HG02938 (cell line): Measurements from ENCODE around the gene SLC25A39.
"Not testable (repeated sequence)": the region's sequence is repeated elsewhere in the genome, so short reads cannot be mapped to it uniquely, and the experiment has no call there.

Experiments used
- ATAC-seq: cut with Tn5 transposase; IDR thresholded peaks from one replicate; pipeline ENCODE4 v1.9.1; 2021; ENCODE audit warnings: mild to moderate bottlenecking, moderate library complexity; ENCODE audit not compliant: unreplicated experiment

Gene SLC25A39, protein sequence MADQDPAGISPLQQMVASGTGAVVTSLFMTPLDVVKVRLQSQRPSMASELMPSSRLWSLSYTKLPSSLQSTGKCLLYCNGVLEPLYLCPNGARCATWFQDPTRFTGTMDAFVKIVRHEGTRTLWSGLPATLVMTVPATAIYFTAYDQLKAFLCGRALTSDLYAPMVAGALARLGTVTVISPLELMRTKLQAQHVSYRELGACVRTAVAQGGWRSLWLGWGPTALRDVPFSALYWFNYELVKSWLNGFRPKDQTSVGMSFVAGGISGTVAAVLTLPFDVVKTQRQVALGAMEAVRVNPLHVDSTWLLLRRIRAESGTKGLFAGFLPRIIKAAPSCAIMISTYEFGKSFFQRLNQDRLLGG

DNA sequence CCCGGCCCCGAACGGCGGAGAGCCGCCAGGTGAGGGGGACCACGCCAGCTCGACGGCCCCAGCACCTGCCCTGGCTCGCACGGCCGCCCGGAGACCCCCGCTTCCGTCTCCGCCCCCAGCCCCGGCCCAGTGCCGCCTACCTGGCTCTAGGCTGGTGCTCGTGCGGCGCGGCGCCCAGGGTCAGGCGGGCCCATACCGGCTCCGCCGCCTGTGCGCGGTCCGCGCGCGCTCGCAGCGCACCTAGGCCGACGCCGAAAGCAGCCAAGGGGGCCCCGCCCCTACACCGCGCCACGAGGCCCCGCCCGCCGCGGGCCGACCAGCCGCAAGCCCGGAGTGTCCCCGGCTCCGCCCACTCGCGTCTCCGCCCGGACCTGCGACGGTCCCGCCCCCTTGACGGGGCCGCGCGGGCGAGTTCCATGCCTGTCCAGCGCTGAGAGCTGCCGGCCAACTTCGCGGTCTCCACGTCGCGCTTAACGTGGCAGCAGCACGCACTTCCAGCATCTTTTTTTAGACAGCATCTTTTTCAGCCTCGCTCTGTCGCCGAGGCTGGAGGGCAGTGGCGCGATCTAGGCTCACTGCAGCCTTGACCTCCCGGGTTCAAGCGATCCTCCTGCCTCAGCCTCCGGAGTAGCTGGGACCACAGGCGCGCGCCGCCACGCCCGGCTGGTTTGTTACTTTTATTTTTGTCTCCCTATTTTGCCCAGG, at the start of gene SLC25A39:
Gene SLC25A39 (minus strand): TSS at position 253 of the 705 bp plus-strand sequence. CDS start 1,261 bp downstream, outside the sequence.
- peak; percentile 50 for ATAC-seq

DNA sequence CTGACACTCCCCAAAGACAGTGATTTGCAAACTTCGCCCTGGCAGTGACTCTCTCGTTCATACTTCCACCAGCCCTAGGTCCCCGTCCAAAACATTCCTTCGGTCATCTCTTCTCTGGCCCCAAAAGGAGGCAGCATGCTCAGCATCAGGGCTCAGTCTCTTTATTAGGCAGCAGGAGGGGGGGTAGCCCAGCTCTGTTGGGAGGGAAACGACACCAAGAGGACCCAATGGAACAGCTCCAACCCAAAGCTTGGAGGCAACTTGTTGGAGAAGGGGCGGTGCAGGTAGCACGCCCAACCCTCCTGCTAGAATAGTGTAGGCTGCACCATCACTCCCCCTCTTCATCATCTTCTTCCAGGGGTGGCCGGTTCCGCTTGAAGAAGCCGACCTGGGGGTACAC, 47.4 kb upstream of the SLC25A39 start:
- ATAC-seq: no peak

DNA sequence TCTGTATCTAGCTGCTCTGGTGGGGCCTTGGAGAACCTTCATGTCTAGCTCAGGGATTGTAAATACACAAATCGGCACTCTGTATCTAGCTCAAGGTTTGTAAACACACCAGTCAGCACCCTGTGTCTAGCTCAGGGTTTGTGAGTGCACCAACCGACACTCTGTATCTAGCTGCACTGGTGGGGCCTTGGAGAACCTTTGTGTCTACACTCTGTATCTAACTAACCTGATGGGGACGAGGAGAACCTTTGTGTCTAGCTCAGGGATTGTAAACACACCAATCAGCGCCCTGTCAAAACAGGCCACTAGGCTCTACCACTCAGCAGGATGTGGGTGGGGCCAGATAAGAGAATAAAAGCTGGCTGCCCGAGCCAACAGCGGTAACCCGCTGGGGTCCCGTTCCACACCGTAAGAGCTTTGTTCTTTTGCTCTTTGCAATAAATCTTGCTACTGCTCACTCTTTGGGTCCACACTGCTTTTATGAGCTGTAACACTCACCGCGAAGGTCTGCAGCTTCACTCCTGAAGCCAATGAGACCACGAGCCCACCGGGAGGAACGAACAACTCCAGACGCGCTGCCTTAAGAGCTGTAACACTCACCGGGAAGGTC, 44.9 kb upstream of the SLC25A39 start:
- not testable (repeated sequence) for ATAC-seq

DNA sequence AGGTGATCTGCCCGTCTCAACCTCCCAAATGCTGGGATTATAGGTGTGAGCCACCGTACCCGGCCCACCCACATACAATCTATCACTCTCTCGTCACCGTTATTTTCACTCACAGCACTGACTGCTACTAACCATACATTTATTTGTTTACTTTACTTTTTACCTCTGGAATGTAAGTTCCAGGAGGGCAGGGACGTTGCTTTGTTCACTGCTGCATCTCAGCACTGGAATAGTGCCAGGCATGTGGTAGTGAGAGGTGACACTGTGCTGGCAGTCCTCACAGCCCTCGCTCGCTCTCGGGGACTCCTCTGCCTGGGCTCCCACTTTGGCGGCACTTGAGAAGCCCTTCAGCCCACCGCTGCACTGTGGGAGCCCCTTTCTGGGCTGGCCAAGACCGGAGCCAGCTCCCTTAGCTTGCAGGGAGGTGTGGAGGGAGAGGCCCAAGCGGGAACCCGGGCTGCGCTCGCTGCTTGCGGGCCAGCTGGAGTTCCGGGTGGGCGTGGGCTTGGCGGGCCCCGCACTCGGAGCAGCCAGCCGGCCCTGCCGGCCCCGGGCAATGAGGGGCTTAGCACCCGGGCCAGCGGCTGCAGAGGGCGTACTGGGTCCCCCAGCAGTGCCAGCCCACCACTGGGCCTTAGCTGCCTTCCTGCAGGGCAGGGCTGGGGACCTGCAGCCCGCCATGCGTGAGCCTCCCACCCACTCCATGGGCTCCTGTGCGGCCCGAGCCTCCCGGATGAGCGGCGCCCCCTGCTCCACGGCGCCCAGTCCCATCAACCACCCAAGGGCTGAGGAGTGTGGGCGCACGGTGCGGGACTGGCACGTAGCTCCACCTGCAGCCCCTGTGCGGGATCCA, 44.0 kb upstream of the SLC25A39 start:
- not testable (repeated sequence) for ATAC-seq

DNA sequence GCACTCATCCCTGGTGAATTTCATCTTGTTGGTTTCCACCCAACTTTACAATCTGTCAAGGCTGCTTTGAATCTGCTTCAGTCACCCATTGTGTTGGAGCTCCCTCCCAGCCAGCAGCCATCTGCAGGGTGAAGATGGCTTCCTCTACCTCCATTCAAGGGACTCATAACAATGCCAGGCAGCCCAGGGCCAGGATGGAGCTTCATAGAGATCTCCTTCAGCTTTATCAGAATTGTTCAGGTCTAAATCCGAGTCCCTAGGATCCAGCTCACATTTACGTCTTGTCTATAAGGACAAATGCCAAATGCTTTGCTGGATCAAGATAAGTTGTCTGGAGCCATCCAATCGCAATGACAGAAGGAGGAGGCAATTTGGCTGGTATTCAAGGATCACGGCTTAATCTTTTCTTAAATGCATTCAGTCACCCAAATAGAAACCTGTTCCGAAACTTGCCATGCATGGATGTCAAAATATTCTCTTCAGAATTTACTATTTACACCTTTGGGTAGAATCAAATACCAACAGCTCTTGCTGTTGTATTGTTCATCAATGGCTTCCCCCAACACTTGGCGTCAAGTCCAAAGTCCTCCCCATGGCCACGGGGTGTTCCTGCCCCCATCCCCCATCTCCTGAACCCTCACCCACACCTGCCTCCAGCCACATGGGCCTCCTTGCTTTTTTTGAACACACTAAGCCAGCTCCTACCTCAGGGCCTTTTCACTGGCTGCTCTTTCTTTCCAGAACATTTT, 42.8 kb upstream of the SLC25A39 start:
- ATAC-seq: no peak

DNA sequence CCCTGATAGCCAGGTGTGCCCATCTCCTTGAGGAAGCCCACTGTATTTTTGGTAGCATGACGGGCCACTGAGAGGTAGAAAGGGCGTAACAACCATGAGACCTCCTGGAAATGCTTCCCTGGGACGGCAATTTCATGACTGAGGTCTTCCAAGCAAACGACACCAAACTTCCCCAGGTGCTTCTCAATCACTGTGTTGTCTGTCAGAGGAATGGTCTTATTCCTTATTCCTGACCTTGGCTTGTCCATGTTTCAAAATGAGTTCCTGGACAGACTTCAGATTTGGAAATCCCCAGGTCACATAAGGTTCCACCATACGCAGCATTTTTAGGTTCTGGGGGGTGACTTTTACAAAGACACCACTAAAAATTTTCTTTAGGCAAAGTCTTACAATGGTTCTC, 40.4 kb upstream of the SLC25A39 start:
- not testable (repeated sequence) for ATAC-seq

DNA sequence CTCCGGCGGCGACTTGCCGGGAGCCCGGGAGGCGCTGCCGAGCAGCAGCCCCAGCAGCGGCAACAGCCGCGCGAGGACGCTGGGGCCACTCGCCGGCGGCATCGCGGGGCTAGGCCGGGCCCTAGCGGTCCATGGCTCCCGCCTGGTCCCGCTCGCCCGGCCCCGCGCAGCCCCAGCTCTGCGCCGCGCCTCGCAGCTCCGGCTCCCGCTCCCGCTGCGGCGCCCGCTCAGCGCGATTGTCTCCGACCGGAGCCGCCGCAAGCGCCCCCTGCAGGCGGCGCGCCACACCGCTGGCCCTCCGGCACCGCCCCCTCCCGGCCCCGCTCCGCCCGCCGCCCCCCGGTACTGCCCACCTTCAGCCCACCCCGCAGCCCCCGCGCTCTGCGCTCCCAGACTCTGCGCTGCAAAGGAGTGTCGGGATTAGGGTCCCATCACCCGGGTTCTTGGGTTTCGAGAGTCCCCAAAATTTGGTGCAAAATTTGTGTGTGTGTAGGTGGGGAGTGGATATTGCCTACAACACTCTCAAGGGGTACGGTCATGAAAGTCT, 39.1 kb upstream of the SLC25A39 start, which contains the start of gene FAM171A2:
Gene FAM171A2 (minus strand): TSS at position 241 of the 547 bp plus-strand sequence. CDS start 139 bp downstream, at position 102.
- no peak for ATAC-seq

DNA sequence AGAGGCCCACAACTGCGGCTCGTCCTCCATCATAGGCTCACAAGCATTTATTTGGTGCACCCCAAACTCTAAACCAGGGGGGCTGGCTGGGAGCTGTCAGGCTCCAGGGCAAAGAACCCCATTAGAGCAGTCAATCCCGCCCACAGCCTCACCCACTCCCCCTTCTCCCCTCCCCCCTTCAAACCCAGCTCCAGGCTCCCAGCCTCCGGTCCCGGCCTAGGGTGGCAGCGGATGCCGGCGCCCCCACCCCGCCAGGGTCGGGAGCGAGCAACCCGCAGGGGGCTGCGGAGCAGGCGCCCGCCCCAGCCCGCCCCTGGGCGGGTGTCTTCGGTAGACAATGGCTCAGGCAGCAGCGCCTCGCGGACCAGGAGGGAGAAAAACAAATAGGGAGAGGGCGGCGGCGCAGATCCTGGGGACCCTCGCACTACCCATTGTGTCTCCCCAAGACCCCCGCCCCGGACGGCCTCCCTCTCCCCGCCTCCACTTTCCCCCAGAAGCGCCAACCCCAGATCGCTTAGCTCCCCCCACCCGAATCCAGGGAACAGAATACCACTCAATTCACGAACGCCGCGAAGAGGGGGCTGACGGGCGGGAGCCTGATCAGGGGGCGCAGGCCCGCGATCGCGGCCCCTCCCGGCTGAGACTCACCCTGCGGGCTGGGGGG, 38.5 kb upstream of the SLC25A39 start:
- ATAC-seq: no peak

DNA sequence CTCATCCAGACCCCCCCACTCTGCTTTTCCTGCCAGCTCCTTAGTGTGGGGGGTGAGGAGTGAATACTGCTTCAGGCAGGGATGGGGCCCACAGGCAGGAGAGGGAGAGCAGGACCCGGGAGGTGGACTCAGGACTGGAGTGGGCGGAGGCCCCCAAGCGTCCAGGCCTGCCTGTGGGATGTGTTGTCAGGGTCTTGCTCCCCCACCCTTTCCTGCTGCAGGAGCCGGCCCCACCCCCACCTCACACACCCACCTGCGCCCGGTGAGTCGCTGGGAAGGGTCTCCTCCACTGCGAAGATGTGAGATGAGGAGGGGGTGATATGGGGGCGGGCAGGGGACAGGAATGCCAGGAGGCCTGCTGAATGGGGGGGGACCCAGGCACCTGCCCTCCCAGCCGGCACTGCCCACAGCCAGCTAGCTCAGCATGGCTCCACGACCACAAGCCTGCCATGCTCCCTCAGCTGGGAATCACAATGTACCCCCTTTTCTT, 37.9 kb upstream of the SLC25A39 start:
- ATAC-seq: no peak

DNA sequence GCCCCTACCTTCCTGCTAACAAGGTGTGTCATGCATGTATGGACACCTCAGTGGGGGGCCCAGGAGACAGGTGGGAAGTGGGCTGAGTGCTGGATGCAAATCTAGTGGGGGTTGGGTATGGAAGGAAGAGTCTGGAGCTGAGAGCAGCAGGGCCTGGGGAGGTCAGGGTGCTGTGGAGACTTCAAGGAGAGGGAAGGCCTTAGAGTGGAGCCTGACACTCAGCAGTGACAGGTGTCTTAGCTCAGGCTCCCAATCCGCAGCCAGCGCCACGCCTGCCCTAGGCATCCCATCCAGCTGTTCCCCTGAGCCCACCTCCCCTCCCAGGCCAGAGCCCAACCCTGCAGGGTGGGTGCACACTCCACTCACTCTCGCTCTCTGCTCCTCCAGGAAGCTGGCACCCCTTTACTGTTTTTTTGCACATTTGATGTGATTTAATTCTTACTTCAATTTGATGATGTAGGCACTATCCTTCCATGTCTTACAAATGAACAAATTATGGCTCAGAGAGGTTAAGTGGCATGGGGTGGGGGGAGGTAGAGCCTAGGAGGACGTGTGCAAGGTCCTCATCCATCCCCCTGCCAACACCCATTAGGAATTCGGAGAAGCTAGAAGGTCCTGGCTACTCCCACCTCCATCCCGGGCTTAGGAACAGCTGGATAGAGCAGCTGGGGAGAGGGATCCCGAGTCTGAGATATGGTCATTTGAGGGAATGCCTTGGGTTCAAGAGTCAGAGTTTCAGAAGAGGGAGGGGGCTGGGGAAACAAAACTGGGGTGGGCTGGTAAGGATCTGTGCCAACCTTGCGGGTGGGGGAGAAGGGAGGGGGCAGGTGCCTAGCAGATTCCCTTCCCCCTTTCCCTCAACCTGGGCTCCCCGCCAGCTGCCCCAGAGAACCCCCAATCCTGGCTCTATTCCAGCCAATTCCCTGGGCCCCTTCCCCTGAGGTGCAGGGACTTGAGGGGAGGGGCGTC, 37.0 kb upstream of the SLC25A39 start:
- ATAC-seq: no peak

DNA sequence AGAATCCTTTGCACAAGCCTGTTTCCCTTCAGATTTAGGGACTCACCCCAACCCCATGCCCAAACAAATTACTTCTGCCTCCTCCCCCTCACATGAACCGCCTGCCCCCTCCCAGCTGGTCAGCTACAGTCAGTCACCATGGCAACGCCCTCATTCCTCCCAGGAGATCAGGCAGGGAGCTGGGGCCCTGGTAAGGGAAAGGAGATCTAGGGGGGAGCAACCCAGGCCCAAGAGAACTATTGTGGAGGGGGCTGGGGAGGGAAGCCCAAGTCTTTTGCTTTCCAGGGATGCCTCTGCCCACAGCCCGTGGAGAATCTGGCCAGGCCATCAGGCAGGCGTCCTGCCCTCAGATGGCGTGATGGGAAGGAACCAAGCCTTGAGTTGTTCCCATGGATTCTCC, 36.2 kb upstream of the SLC25A39 start:
- no peak for ATAC-seq

DNA sequence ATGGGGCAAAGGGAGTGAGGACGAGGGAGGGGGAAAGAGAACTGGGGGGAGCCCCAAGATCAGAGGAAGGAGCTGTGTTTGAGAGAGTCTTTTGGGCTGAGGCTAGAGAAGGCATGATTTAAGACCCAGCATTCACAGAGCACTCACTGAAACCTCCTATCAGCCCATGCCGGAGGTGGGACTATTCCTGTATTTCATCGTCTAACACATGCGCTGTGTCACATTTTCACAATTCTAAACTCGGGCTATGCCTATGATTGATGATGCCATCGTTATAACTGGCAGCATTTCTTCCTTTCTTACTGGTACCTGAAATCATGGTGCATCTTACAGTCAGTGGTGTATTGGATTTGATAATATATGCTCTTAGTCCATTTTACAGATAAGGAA, 35.5 kb upstream of the SLC25A39 start:
- no peak for ATAC-seq

DNA sequence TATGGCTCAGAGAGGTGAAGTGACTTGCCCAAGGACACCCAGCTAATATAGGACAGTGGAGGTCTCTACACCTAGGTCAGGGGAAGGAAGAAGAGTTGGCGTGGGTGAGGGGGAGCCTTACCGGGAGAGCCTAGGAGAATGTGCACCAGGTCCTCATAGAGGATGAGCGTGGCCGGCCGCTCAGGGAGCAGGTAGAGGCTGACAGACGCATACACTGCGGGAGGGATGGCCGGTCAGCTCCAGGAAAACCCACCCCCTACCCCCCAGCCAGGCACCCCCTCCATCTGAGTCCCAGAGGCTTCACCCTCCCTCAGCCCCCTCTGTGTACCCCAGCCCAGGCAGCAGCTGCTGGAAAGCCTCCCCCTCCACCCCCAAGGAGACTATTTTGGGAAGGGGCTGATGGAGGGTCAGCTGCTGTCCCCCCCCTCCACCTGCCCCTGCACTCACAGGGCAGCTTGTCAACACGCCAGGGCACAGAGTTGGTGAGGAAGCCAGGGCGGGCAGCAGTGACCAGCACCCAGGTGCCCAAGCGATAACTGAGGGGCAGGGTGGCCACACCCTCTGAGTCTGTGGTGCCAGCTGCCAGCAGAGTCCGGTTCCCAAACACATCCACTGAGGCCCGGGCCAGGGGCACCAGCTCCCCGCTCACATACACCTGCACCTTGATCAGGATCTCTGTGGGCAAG, 35.0 kb upstream of the SLC25A39 start:
- ATAC-seq: no peak

DNA sequence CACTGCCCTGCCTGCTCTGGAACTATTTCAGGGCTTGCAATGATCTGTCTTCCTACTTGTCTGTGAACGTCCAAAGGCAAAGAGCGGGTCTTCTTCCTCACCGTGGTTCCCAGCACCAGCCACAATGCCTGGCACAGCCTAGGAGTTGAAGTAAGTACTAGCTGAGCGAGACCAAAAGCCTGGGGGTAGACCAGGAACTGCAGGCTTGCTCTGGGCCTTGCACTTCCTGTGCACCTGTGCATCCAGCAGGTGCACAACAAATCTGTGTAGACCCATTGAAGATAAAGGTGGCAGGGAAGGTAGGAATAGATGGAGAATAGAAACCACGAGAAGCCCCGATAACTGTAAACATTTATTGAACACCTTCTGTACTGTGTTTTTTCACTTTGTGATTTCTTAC, 34.4 kb upstream of the SLC25A39 start:
- no peak for ATAC-seq

DNA sequence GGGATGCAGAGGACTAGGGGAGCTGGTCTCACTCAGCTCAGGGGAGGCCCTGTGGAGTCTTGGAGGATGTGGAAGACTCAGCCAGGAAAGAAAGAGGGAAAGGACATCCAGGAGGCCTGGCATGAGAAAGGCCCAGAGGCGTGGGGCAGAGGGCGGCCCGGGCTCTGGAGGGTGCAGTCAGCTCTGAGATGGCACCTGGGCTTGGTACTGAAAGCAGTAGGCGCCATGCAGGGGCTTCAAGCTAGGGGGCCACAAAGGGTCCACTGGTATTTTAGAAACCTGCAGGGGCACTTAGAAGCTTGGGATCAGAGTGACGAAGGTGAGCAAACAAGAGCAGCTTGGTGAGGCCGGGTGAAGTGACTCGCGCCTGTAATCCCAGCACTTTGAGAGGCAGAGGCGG, 33.4 kb upstream of the SLC25A39 start:
- no peak for ATAC-seq

DNA sequence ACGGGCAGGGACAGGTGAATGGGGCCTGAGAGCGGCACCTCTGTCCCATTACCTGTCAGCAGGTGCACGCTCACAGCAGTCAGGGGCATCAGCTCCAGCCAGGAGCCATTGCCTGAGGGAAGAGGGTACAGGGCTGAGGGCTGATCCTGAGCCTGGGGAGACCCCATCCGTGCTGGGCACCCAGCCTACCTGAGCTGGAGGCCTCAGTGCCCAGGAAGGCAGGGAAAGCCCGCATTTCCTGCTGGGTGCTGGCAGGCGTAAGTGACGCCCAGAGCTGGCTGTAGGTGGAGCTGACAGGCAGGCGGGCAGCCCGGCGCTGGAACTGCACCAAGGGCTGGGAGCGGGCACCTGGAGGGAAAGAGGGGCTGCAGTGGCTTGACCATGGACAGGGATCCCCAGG, 31.6 kb upstream of the SLC25A39 start:
- no peak for ATAC-seq

DNA sequence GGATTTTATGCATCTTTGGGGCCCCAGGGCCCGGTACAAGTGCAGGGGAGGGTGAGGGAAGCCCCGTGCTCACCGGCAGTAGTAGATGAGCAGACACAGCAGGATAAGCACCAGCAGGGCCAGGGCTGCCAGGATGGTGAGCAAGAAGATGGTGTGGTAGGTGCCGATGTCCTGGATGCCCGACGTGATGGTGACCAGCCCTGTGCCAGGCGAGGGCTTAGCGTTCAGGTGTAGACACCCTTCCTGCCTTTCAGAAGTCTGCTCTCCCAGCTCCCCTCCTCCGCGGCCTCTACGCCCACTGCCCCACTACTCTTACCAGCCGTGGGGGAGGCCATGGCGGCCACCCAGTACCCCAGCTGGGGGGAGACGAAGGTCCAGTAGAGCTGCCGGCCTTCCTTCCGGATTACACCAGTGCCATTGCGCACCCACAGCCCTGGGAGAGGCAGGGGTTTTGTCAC, 31.0 kb upstream of the SLC25A39 start:
- ATAC-seq: no peak
